H1 (cell line): ENCODE results near the gene RNF220. TPM values are rescaled to one million over a fixed set of nuclear protein-coding genes. Genes with fewer than 3 reads are reported as not detected.

Source experiments
- CTCF ChIA-PET: fragments of 300-600 bp; sonication (Branson Sonifier 250); formaldehyde crosslinking; loops from one replicate; lab custom pipeline; 2021; ENCODE audit not compliant: partially characterized antibody; lab: Charles Lee
- POLR2A ChIA-PET: fragments of 300-600 bp; sonication (Branson Sonifier 250); formaldehyde crosslinking; loops from one replicate; lab custom pipeline; 2021; ENCODE audit warnings: inconsistent platforms; ENCODE audit not compliant: partially characterized antibody; lab: Charles Lee
- DNase-seq, 2 experiments: peaks; one replicate each; pipeline versions ENCODE4 v3.0.0 to v3.0.0-alpha.2; 2010 to 2022; ENCODE audit warnings: low spot score in 2 of 2, low read depth in 1 of 2, mixed read lengths in 1 of 2
- FAIRE-seq: peaks from 2 replicates; lab custom pipeline; 2011; peaks lifted over from hg19 to GRCh38; lab: Jason Lieb, UNC
- H2AFZ ChIP-seq: 2 replicates; pipeline ENCODE4 v1.8.1; 2012; ENCODE audit warnings: low read length, inconsistent platforms
- H2AK5ac ChIP-seq: 2 replicates; pipeline ENCODE4 v1.6.1; 2013; ENCODE audit warnings: low read depth, low read length
- H2BK120ac ChIP-seq: replicated peaks from 2 replicates; pipeline ENCODE3; 2013; ENCODE audit warnings: low read depth, low read length, inconsistent platforms
- H2BK12ac ChIP-seq: 2 replicates; pipeline ENCODE4 v1.6.1; 2013; ENCODE audit warnings: low read depth, low read length
- H2BK15ac ChIP-seq: 2 replicates; pipeline ENCODE4 v1.6.1; 2013; ENCODE audit warnings: low read length
- H2BK20ac ChIP-seq: 2 replicates; pipeline ENCODE4 v1.6.1; 2013; ENCODE audit warnings: low read length
- H2BK5ac ChIP-seq: 2 replicates; pipeline ENCODE4 v1.6.1; 2013; ENCODE audit warnings: low read depth, low read length
- H3K14ac ChIP-seq: 2 replicates; pipeline ENCODE4 v1.6.1; 2013; ENCODE audit warnings: inconsistent platforms; ENCODE audit not compliant: insufficient read length
- H3K18ac ChIP-seq: 2 replicates; pipeline ENCODE4 v1.6.1; 2013; ENCODE audit warnings: low read length; ENCODE audit errors: extremely low read depth
- H3K23ac ChIP-seq: 2 replicates; pipeline ENCODE4 v1.6.1; 2013; ENCODE audit warnings: inconsistent platforms; ENCODE audit not compliant: insufficient read length
- H3K23me2 ChIP-seq: 2 replicates; pipeline ENCODE4 v1.6.1; 2013; ENCODE audit warnings: low read depth, low read length
- H3K27ac ChIP-seq: 2 replicates; pipeline ENCODE4 v1.6.1; 2011; ENCODE audit warnings: low read depth, low read length, inconsistent platforms
- H3K27me3 ChIP-seq, 4 experiments: replicated peaks in 1 of 4; 1 replicate in 1 of 4; 2 replicates in 3 of 4; pipeline versions ENCODE4 v1.6.1 to v1.8.1; 2011 to 2013; ENCODE audit warnings: low read length in 3 of 4, mild to moderate bottlenecking in 3 of 4, inconsistent platforms in 2 of 4, mixed read lengths in 2 of 4, moderate library complexity in 1 of 4; ENCODE audit not compliant: control insufficient read depth in 3 of 4, insufficient read depth in 3 of 4; ENCODE audit errors: extremely low read depth in 1 of 4
- H3K36me3 ChIP-seq, 4 experiments: 2 replicates each; pipeline versions ENCODE4 v1.6.1 to v1.8.1; 2011 to 2013; ENCODE audit warnings: mild to moderate bottlenecking in 4 of 4, low read length in 3 of 4, moderate library complexity in 2 of 4, control low read depth in 1 of 4, inconsistent platforms in 1 of 4; ENCODE audit not compliant: insufficient read depth in 4 of 4, control insufficient read depth in 2 of 4
- H3K4ac ChIP-seq: replicated peaks from 2 replicates; pipeline ENCODE3; 2013; ENCODE audit warnings: low read length, low read depth, mixed read lengths, inconsistent platforms; ENCODE audit not compliant: insufficient read length
- H3K4me1 ChIP-seq, 4 experiments: replicated peaks in 1 of 4; 1 replicate in 1 of 4; 2 replicates in 3 of 4; pipeline versions ENCODE4 v1.6.1 to v1.8.1; 2011 to 2013; ENCODE audit warnings: low read length in 3 of 4, inconsistent platforms in 2 of 4, mixed read lengths in 1 of 4; ENCODE audit not compliant: insufficient read depth in 4 of 4, control insufficient read depth in 3 of 4
- H3K4me2 ChIP-seq, 2 experiments: 2 replicates each; pipeline versions ENCODE4 v1.6.1 to v1.8.1; 2011 to 2013; ENCODE audit warnings: low read depth in 2 of 2, low read length in 2 of 2, control low read depth in 1 of 2, inconsistent platforms in 1 of 2, mild to moderate bottlenecking in 1 of 2; ENCODE audit not compliant: insufficient read depth in 1 of 2
- H3K4me3 ChIP-seq, 4 experiments: fragments of 200-600, 300-600 bp in 1 of 4; sonication (generic), shearing (Covaris generic), sonication (Bioruptor Twin) in 1 of 4; 2 replicates each; pipeline versions ENCODE4 v1.5.1 to v1.8.1; 2011 to 2016; ENCODE audit warnings: low read length in 4 of 4, low read depth in 3 of 4, control low read depth in 2 of 4, inconsistent platforms in 2 of 4, mild to moderate bottlenecking in 2 of 4, mixed read lengths in 1 of 4, moderate library complexity in 1 of 4; ENCODE audit not compliant: insufficient read depth in 2 of 4; ENCODE audit errors: extremely low read depth in 1 of 4
- H3K56ac ChIP-seq: replicated peaks from 2 replicates; pipeline ENCODE3; 2013; ENCODE audit warnings: low read depth, mild to moderate bottlenecking, mixed read lengths, low read length, inconsistent platforms; ENCODE audit not compliant: insufficient read length
- H3K79me1 ChIP-seq: 2 replicates; pipeline ENCODE4 v1.6.1; 2013; ENCODE audit warnings: low read depth, low read length, control low read depth
- H3K79me2 ChIP-seq, 2 experiments: 2 replicates each; pipeline versions ENCODE4 v1.6.1 to v1.8.1; 2012 to 2013; ENCODE audit warnings: low read length in 2 of 2, mild to moderate bottlenecking in 2 of 2, inconsistent platforms in 1 of 2; ENCODE audit not compliant: insufficient read depth in 2 of 2, control insufficient read depth in 1 of 2
- H3K9ac ChIP-seq, 4 experiments: replicated peaks in 1 of 4; 1 replicate in 1 of 4; 2 replicates in 3 of 4; pipeline versions ENCODE4 v1.6.1 to v1.8.1; 2011 to 2013; ENCODE audit warnings: low read depth in 3 of 4, low read length in 3 of 4, control low read depth in 2 of 4, mild to moderate bottlenecking in 2 of 4, moderate library complexity in 2 of 4, inconsistent platforms in 1 of 4; ENCODE audit errors: extremely low read depth in 1 of 4
- H3K9me3 ChIP-seq, 2 experiments: 2 replicates each; pipeline versions ENCODE4 v1.6.1 to v1.8.1; 2012 to 2013; ENCODE audit warnings: mild to moderate bottlenecking in 2 of 2, moderate library complexity in 2 of 2, control low read depth in 1 of 2, inconsistent platforms in 1 of 2, low read depth in 1 of 2, low read length in 1 of 2, mixed read lengths in 1 of 2; ENCODE audit not compliant: insufficient read depth in 2 of 2
- H4K20me1 ChIP-seq, 2 experiments: replicated peaks in 1 of 2; 2 replicates each; pipeline versions ENCODE3 to v1.8.1; 2011 to 2013; ENCODE audit warnings: inconsistent platforms in 2 of 2, low read length in 2 of 2, mild to moderate bottlenecking in 1 of 2; ENCODE audit not compliant: insufficient read depth in 2 of 2, control insufficient read depth in 1 of 2
- H4K5ac ChIP-seq: 2 replicates; pipeline ENCODE4 v1.6.1; 2013; ENCODE audit warnings: low read length, low read depth, mixed read lengths, inconsistent platforms; ENCODE audit not compliant: insufficient read length
- H4K8ac ChIP-seq: 2 replicates; pipeline ENCODE4 v1.8.0; 2013; ENCODE audit warnings: mild to moderate bottlenecking, moderate library complexity, low read length, inconsistent platforms; ENCODE audit not compliant: insufficient read depth; ENCODE audit errors: extremely low read depth
- H4K91ac ChIP-seq: replicated peaks from 2 replicates; pipeline ENCODE3; 2013; ENCODE audit warnings: low read length, mixed read lengths, inconsistent platforms; ENCODE audit not compliant: insufficient read length
- ASH2L ChIP-seq: fragments of 200-600, 300-600 bp; sonication (generic); IDR thresholded peaks from one replicate; pipeline ENCODE4 v1.7.1; 2017; ENCODE audit warnings: low read length
- CBX8 ChIP-seq: fragments of 300-800, 300-1000 bp; sonication (generic); IDR thresholded peaks from 2 replicates; pipeline ENCODE4 v1.7.1; 2016; ENCODE audit warnings: low read depth, low read length, borderline replicate concordance
- CTBP2 ChIP-seq: IDR thresholded peaks from 2 replicates; pipeline ENCODE4 v1.7.0; 2011; ENCODE audit warnings: borderline replicate concordance, mild to moderate bottlenecking, moderate library complexity, mixed read lengths, low read length; ENCODE audit not compliant: insufficient read depth, insufficient read length
- POLR2A ChIP-seq, 2 experiments: IDR thresholded peaks; 1 replicate in 1 of 2; 2 replicates in 1 of 2; pipeline ENCODE4 v1.6.1; 2011; ENCODE audit warnings: low read depth in 2 of 2, low read length in 2 of 2, mild to moderate bottlenecking in 2 of 2; ENCODE audit errors: control extremely low read depth in 1 of 2
- RFX5 ChIP-seq: IDR thresholded peaks from 2 replicates; pipeline ENCODE4 v1.6.1; 2011; ENCODE audit warnings: low read depth, low read length, improper control_type of control experiment, borderline replicate concordance
- WGBS, 2 experiments: shearing (Covaris generic) in 1 of 2; methylation state at CpG; one replicate each; pipeline versions ENCODE4 v1.1.6 to v1.1.7; 2013 to 2015; ENCODE audit warnings: low lambda C conversion rate in 2 of 2, mixed read lengths in 2 of 2, inconsistent platforms in 1 of 2, low coverage in 1 of 2, missing lambda C conversion rate in 1 of 2; ENCODE audit not compliant: insufficient replicate concordance in 2 of 2, insufficient coverage in 1 of 2, insufficient read length in 1 of 2; ENCODE audit errors: extremely low coverage in 1 of 2, missing lambda C conversion rate in 1 of 2; 5-methylcytosine and 5-hydroxymethylcytosine counted together
- polyA plus RNA-seq, 7 experiments: library from polyadenylated mRNA; depleted of rRNA in 3 of 7; stranded (reverse) in 5 of 7; unstranded in 2 of 7; fragments of >200 nt in 5 of 7; fragments of 200-250 nt in 2 of 7; gene quantifications; 1 replicate in 5 of 7; 2 replicates in 1 of 7; 4 replicates in 1 of 7; pipeline versions ENCODE4 v1.2.1 to v1.2.3, GENCODE V29; 2011 to 2013; ENCODE audit warnings: missing spikeins in 2 of 7, mixed read lengths in 2 of 7
- total RNA-seq: library from RNA; stranded (reverse); fragmentation: NEBNext Ultra II Directional; extraction: Animal tissue kit (Norgen Biotek cat#: 25700); gene quantifications from 2 replicates; pipeline ENCODE4 v1.2.1, GENCODE V29; 2021
- TF ChIP-seq, protein P1 (sequence below): IDR thresholded peaks from 2 replicates; pipeline ENCODE4 v1.6.1; 2012; ENCODE audit warnings: inconsistent platforms

Gene RNF220
- total and polyA plus RNA-seq, 2 of the 8 experiments (the other 6 are each of a cell fraction or from before 2014, with no cell fraction given): 123 to 160 TPM

DNA sequence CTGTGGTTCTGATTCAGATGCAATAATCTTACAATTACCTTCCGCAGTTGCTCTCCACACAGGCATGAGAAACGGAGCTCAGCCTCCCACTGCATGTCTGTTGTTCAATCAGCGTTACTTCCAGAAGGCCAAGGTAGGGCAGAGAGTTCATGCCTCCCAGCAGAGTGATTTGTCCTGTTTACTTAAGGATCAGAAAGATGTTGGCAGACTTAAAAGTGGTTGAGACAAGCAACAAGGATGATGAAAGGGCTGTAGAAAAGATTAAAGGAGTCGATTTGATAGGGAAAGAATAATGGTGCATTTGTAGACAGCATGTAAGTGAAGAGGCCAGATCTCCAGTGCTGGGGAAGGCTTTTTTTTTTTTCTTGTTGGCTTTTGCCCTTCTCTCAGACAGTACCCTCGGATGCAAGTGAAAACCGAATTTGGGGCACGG, 296.1 kb downstream of the RNF220 start:
- no peaks in the 10 kb centered on the region for H3K27me3 ChIP-seq
- no peak for TF ChIP-seq RFX5
- no peak for TF ChIP-seq CBX8
- TF ChIP-seq POLR2A (IDR thresholded peaks at IDR 0.05; ENCODE audit: control extremely low read depth in 1 of 2, low read depth in 2 of 2, low read length in 2 of 2): no peak
- TF ChIP-seq CTBP2: no peak
- no peak for TF ChIP-seq ASH2L
- TF ChIP-seq, protein P1, sequence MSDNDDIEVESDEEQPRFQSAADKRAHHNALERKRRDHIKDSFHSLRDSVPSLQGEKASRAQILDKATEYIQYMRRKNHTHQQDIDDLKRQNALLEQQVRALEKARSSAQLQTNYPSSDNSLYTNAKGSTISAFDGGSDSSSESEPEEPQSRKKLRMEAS: no peak

More for the DNA sequence above, 296.1 kb downstream of the RNF220 start:
- H3K14ac ChIP-seq: no peak overlapping the region
- 79 to 100% methylated on average over 1 to 7 of the region's 7 CpGs for WGBS, 2 experiments
- H3K79me2 ChIP-seq: no peaks in the 10 kb centered on the region
- H3K9me3 ChIP-seq: no peaks in the 10 kb centered on the region
- POLR2A ChIA-PET: interaction anchor here (0.9 to 1.3 kb wide), 2 partner anchors 29 kb away, joined by 3 read pairs; partner anchors contain the start of gene RNU5D-1
- H2BK15ac ChIP-seq: no peak overlapping the region
- H3K9ac ChIP-seq: peak overlapping the region in 1 of 4 experiments; percentile 28; a peak in 1 of 7 replicates
- FAIRE-seq (no peak), DNase-seq (no peak)
- no peak overlapping the region for H3K23ac ChIP-seq
- no peak overlapping the region for H3K4ac ChIP-seq
- no peak overlapping the region for H2AK5ac ChIP-seq
- peaks cover 0 to 4% (median under 1%) of the 10 kb centered on the region in 4 experiments; a peak in 1 of 7 replicates for H3K4me1 ChIP-seq
- no peak overlapping the region for H3K18ac ChIP-seq
- no peak overlapping the region for H4K91ac ChIP-seq
- no peaks in the 10 kb centered on the region for H3K36me3 ChIP-seq
- no peak overlapping the region for H2BK12ac ChIP-seq
- CTCF ChIA-PET: interaction anchor here (0.9 to 3.6 kb wide), 4 partner anchors 10 to 696 kb away, joined by 3 to 25 read pairs (median 4); no protein-coding TSS in a partner anchor
- no peaks in the 10 kb centered on the region for H4K20me1 ChIP-seq
- H3K4me3 ChIP-seq: no peak overlapping the region
- no peak overlapping the region for H2BK5ac ChIP-seq
- H2BK120ac ChIP-seq: no peak overlapping the region
- no peaks in the 10 kb centered on the region for H3K23me2 ChIP-seq
- H3K56ac ChIP-seq: no peak overlapping the region
- no peak overlapping the region for H3K4me2 ChIP-seq
- H2BK20ac ChIP-seq: no peak overlapping the region
- H3K79me1 ChIP-seq: no peaks in the 10 kb centered on the region
- no peak overlapping the region for H4K5ac ChIP-seq
- H3K27ac ChIP-seq: no peak overlapping the region
- no peak overlapping the region for H4K8ac ChIP-seq
- H2AFZ ChIP-seq: no peak overlapping the region
